T-cell (primary cell): ENCODE results near the gene VGLL2. TPM values are rescaled to one million over a fixed set of nuclear protein-coding genes. Genes with fewer than 3 reads are reported as not detected.
A peak's percentile ranks its signal among the peaks of the same experiment; 100 is the strongest.

Source experiments
- ATAC-seq, 4 experiments: fragments of 200-7000 bp in 3 of 4; fragments of 150-1000 bp in 1 of 4; cut with Tn5 transposase; replicated peaks in 1 of 4; 1 replicate in 3 of 4; 2 replicates in 1 of 4; pipeline ENCODE4 v1.10.0; 2021; ENCODE audit warnings: moderate library complexity in 3 of 4, mild to moderate bottlenecking in 2 of 4, moderate number of reproducible peaks in 1 of 4
- CTCF ChIA-PET, 2 donors: fragments of 300-600 bp; sonication (Branson Sonifier 250); formaldehyde crosslinking; loops; one replicate each; lab custom pipeline; 2022; ENCODE audit warnings: antibody characterized with exemption in 2 of 2; lab: Charles Lee
- POLR2A ChIA-PET, 2 donors: fragments of 300-600 bp; sonication (Branson Sonifier 250); formaldehyde crosslinking; loops; one replicate each; lab custom pipeline; 2022; ENCODE audit warnings: antibody characterized with exemption in 2 of 2; lab: Charles Lee
- DNase-seq, 35 experiments: peaks; one replicate each; pipeline versions ENCODE4 v3.0.0 to v3.0.0-alpha.2; 2013 to 2023
- H3K27ac ChIP-seq: one replicate; pipeline ENCODE4 v1.5.1; 2013; ENCODE audit warnings: low read length
- H3K27me3 ChIP-seq, 2 experiments: replicated peaks in 1 of 2; 1 replicate in 1 of 2; 2 replicates in 1 of 2; pipeline versions ENCODE4 v1.6.1 to v1.7.0; 2013; ENCODE audit warnings: low read length in 1 of 2, mixed read lengths in 1 of 2; ENCODE audit not compliant: control insufficient read depth in 2 of 2, insufficient read depth in 2 of 2; ENCODE audit errors: extremely low read depth in 1 of 2
- H3K36me3 ChIP-seq, 2 donors: 1 replicate in 1 of 2; 2 replicates in 1 of 2; pipeline versions ENCODE4 v1.6.1 to v1.7.0; 2013; ENCODE audit warnings: low read length in 1 of 2; ENCODE audit not compliant: control insufficient read depth in 2 of 2, insufficient read depth in 1 of 2; ENCODE audit errors: extremely low read depth in 1 of 2
- H3K4me1 ChIP-seq, 2 experiments: 1 replicate in 1 of 2; 2 replicates in 1 of 2; pipeline versions ENCODE4 v1.6.1 to v1.7.0; 2013; ENCODE audit warnings: low read length in 2 of 2, mixed read lengths in 1 of 2; ENCODE audit not compliant: insufficient read depth in 2 of 2, control insufficient read depth in 1 of 2; ENCODE audit errors: extremely low read depth in 1 of 2
- H3K4me3 ChIP-seq, 2 donors: 1 replicate in 1 of 2; 2 replicates in 1 of 2; pipeline versions ENCODE4 v1.5.1 to v1.7.0; 2013; ENCODE audit warnings: mild to moderate bottlenecking in 2 of 2, low read length in 1 of 2, moderate library complexity in 1 of 2; ENCODE audit not compliant: control insufficient read depth in 1 of 2; ENCODE audit errors: extremely low read depth in 1 of 2
- H3K9me3 ChIP-seq: 2 replicates; pipeline ENCODE4 v1.7.0; 2013
- H3K27ac Mint-ChIP-seq, 2 donors: one replicate each; pipeline ENCODE4 v1.8.0; 2020 to 2021; ENCODE audit warnings: mild to moderate bottlenecking in 2 of 2, mixed read lengths in 2 of 2
- H3K27me3 Mint-ChIP-seq, 2 donors: one replicate each; pipeline ENCODE4 v1.8.0; 2021 to 2022; ENCODE audit warnings: mixed read lengths in 2 of 2
- H3K36me3 Mint-ChIP-seq: one replicate; pipeline ENCODE4 v1.8.0; 2021; ENCODE audit warnings: mixed read lengths
- H3K4me1 Mint-ChIP-seq, 3 donors: one replicate each; pipeline ENCODE4 v1.8.0; 2020 to 2022; ENCODE audit warnings: mixed read lengths in 3 of 3, mild to moderate bottlenecking in 1 of 3
- H3K4me3 Mint-ChIP-seq, 3 donors: one replicate each; pipeline ENCODE4 v1.8.0; 2020 to 2022; ENCODE audit warnings: mild to moderate bottlenecking in 3 of 3, mixed read lengths in 3 of 3, moderate library complexity in 3 of 3
- H3K9me3 Mint-ChIP-seq, 3 donors: one replicate each; pipeline ENCODE4 v1.8.0; 2020 to 2022; ENCODE audit warnings: mixed read lengths in 3 of 3
- WGBS: methylation state at CpG from one replicate; pipeline ENCODE4 v1.1.5; 2013; ENCODE audit warnings: missing lambda C conversion rate; ENCODE audit not compliant: insufficient coverage; 5-methylcytosine and 5-hydroxymethylcytosine counted together
- total RNA-seq, 35 experiments: library from RNA in 6 of 35; stranded (reverse) in 6 of 35; fragments of 120-200 nt in 1 of 35; gene quantifications; one replicate each; pipeline versions ENCODE4 v1.2.1 to v1.2.4 and lab custom pipeline; 2013 to 2026

Gene VGLL2
- total RNA-seq, 5 donors from 2014 or later (not counting 1 experiment from before 2014, with no cell fraction given) = not detected

DNA sequence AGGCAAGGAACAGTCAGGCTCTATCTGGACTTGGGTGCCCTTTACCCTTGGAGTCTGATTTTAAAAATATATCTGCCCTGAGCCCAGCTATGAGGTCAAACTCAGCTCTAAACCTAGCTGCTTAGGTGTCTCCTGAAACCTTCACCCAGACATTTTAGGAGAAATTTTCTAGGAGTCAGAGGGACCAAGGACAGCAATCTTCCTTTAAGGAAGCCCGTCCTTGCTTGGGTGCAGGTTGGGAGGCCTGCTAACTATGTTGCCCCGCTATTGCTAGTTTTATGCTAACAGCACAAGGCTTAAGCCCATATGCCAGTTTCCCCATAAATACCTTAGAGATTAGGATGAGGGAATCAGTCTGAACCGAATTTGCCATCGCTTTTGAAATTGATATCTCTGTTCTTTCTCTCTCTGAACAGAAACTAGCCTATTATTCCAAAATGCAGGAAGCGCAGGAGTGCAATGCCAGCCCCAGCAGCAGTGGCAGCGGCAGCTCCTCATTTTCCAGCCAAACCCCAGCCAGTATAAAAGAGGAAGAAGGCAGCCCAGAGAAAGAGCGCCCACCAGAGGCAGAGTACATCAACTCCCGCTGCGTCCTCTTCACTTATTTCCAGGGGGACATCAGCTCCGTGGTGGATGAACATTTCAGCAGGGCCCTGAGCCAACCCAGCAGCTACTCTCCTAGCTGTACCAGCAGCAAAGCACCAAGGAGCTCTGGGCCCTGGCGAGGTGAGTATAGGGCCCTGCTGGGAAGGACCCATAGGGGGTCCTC lies 2.6 kb downstream of the VGLL2 start:
- peaks cover 14 to 30% (median 24%) of the 10 kb centered on the region in 3 donors for H3K4me1 Mint-ChIP-seq
- WGBS = 6% methylated on average over 6 of the region's 11 CpGs
- H3K4me1 ChIP-seq = peaks cover 0 to 26% of the 10 kb centered on the region in 2 experiments
- H3K4me3 Mint-ChIP-seq = peak overlapping the region in 1 of 3 donors; percentile 7
- no peak overlapping the region for H3K27ac ChIP-seq
- peaks cover 34 to 60% of the 10 kb centered on the region in 2 experiments for H3K27me3 ChIP-seq
- H3K27ac Mint-ChIP-seq = no peak overlapping the region
- no peaks in the 10 kb centered on the region for H3K9me3 ChIP-seq
- H3K36me3 Mint-ChIP-seq = no peaks in the 10 kb centered on the region
- no peak for ATAC-seq
- CTCF ChIA-PET = no interaction called here
- no peaks in the 10 kb centered on the region for H3K36me3 ChIP-seq
- peaks cover 66 to 86% of the 10 kb centered on the region in 2 donors for H3K27me3 Mint-ChIP-seq
- H3K9me3 Mint-ChIP-seq = no peaks in the 10 kb centered on the region
- no peak overlapping the region for H3K4me3 ChIP-seq
- DNase-seq = no peak
- POLR2A ChIA-PET = no interaction called here

GRCh38 chr6:117268924-117269323 lies 3.6 kb downstream of the VGLL2 start:
- no peaks in the 10 kb centered on the region for H3K36me3 Mint-ChIP-seq
- H3K36me3 ChIP-seq = no peaks in the 10 kb centered on the region
- ChIA-PET POLR2A (no interaction called here), CTCF (no interaction called here)
- no peaks in the 10 kb centered on the region for H3K9me3 ChIP-seq
- no peak overlapping the region for H3K4me3 Mint-ChIP-seq
- H3K27ac Mint-ChIP-seq = no peak overlapping the region
- H3K9me3 Mint-ChIP-seq = no peaks in the 10 kb centered on the region
- ATAC-seq (no peak), DNase-seq (no peak)
- peaks cover 14 to 30% (median 24%) of the 10 kb centered on the region in 3 donors for H3K4me1 Mint-ChIP-seq
- no peak overlapping the region for H3K4me3 ChIP-seq
- WGBS = 13% methylated on average over 1 of the region's 1 CpG
- peaks cover 33 to 53% of the 10 kb centered on the region in 2 experiments for H3K27me3 ChIP-seq
- H3K4me1 ChIP-seq = peaks cover 0 to 26% of the 10 kb centered on the region in 2 experiments
- no peak overlapping the region for H3K27ac ChIP-seq
- H3K27me3 Mint-ChIP-seq = peaks cover 69 to 84% of the 10 kb centered on the region in 2 donors

DNA sequence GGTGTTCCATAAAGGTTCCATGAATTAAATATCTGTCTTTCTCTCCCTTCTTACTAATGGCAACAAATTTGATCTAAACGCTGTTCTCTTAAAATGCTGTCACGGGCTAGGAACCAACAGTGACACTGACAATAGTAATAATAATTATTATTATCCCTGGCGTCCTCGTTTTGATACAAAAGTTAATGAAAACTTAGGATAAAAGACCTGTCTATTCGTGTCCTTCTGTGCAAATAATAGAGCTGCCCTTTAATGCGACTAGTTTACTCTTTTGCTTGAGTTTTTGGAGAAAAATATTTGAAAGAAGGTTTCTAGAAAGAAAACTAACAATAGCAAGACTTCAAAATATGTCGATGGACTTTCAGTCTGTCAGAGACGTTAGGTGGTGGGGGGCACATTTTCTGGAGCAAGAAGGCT lies 4.3 kb downstream of the VGLL2 start:
- H3K27me3 ChIP-seq = peaks cover 33 to 49% of the 10 kb centered on the region in 2 experiments

GRCh38 chr6:117270055-117270842 lies 4.9 kb downstream of the VGLL2 start:
- H3K4me1 Mint-ChIP-seq = peaks cover 2 to 22% (median 12%) of the 10 kb centered on the region in 3 donors
- CTCF ChIA-PET = no interaction called here
- DNase-seq = no peak
- Histone ChIP-seq H3K36me3 (no peaks in the 10 kb centered on the region), H3K4me3 (no peak overlapping the region), H3K4me1 (peaks cover 0 to 15% of the 10 kb centered on the region in 2 experiments), H3K27me3 (peaks cover 31 to 44% of the 10 kb centered on the region in 2 experiments), H3K27ac (no peak overlapping the region), H3K9me3 (no peaks in the 10 kb centered on the region)
- no peaks in the 10 kb centered on the region for H3K36me3 Mint-ChIP-seq
- peak overlapping the region in 1 of 3 donors; percentile 25 for H3K4me3 Mint-ChIP-seq
- no peak overlapping the region for H3K27ac Mint-ChIP-seq
- H3K27me3 Mint-ChIP-seq = peaks cover 69 to 84% of the 10 kb centered on the region in 2 donors
- POLR2A ChIA-PET = no interaction called here
- no peaks in the 10 kb centered on the region for H3K9me3 Mint-ChIP-seq
- WGBS = 5% methylated on average over 72 of the region's 74 CpGs
- ATAC-seq = no peak

More for the DNA sequence above, 4.3 kb downstream of the VGLL2 start:
- H3K4me1 Mint-ChIP-seq = peaks cover 8 to 28% (median 18%) of the 10 kb centered on the region in 3 donors
- DNase-seq (no peak), ATAC-seq (no peak)
- H3K36me3 ChIP-seq = no peaks in the 10 kb centered on the region
- ChIA-PET CTCF (no interaction called here), POLR2A (no interaction called here)
- no peaks in the 10 kb centered on the region for H3K9me3 ChIP-seq
- no peaks in the 10 kb centered on the region for H3K36me3 Mint-ChIP-seq
- H3K27ac ChIP-seq = no peak overlapping the region
- peaks cover 0 to 21% of the 10 kb centered on the region in 2 experiments for H3K4me1 ChIP-seq
- 4% methylated on average over 3 of the region's 8 CpGs for WGBS
- no peak overlapping the region for H3K4me3 ChIP-seq
- H3K4me3 Mint-ChIP-seq = peak overlapping the region in 1 of 3 donors; percentile 25
- H3K27ac Mint-ChIP-seq = no peak overlapping the region
- H3K9me3 Mint-ChIP-seq = no peaks in the 10 kb centered on the region
- H3K27me3 Mint-ChIP-seq = peaks cover 69 to 84% of the 10 kb centered on the region in 2 donors

GRCh38 chr6:117270843-117271507 lies 5.6 kb downstream of the VGLL2 start:
- no peak overlapping the region for H3K27ac Mint-ChIP-seq
- CTCF ChIA-PET = no interaction called here
- H3K9me3 Mint-ChIP-seq = no peaks in the 10 kb centered on the region
- no peaks in the 10 kb centered on the region for H3K36me3 ChIP-seq
- peaks cover 0 to 20% (median 12%) of the 10 kb centered on the region in 3 donors for H3K4me1 Mint-ChIP-seq
- POLR2A ChIA-PET = no interaction called here
- no peak overlapping the region for H3K4me3 ChIP-seq
- 7% methylated on average over 38 of the region's 48 CpGs for WGBS
- H3K4me3 Mint-ChIP-seq = peak overlapping the region in 1 of 3 donors; percentile 18
- ATAC-seq = no peak
- no peaks in the 10 kb centered on the region for H3K9me3 ChIP-seq
- peaks cover 29 to 43% of the 10 kb centered on the region in 2 experiments for H3K27me3 ChIP-seq
- H3K27me3 Mint-ChIP-seq = peaks cover 74 to 87% of the 10 kb centered on the region in 2 donors
- H3K36me3 Mint-ChIP-seq = no peaks in the 10 kb centered on the region
- peaks cover 0 to 9% of the 10 kb centered on the region in 2 experiments for H3K4me1 ChIP-seq
- no peak overlapping the region for H3K27ac ChIP-seq
- no peak for DNase-seq
